Psoas muscle (tissue), 8 donors: ENCODE data around the gene GSX2. TPM values are rescaled to one million over a fixed set of nuclear protein-coding genes. Genes with fewer than 3 reads are reported as not detected.

ENCODE experiments used
- ATAC-seq, 4 donors: fragments of 200-7000 bp; cut with Tn5 transposase; one replicate each; pipeline ENCODE4 v1.9.1; 2020; ENCODE audit warnings: moderate library complexity in 3 of 4, mild to moderate bottlenecking in 2 of 4
- DNase-seq, 2 donors: peaks; one replicate each; pipeline ENCODE4 v3.0.0-alpha.2; 2020
- H3K27ac ChIP-seq: fragments of 200-600 bp; one replicate; pipeline ENCODE4 v1.8.0; 2022
- H3K27me3 ChIP-seq, 3 donors: fragments of 200-600 bp in 1 of 3; one replicate each; pipeline versions ENCODE4 v1.6.1 to v1.8.0; 2013 to 2022; ENCODE audit warnings: low read length in 2 of 3, mild to moderate bottlenecking in 2 of 3, moderate library complexity in 1 of 3; ENCODE audit not compliant: insufficient read depth in 3 of 3
- H3K36me3 ChIP-seq, 2 donors: fragments of 200-600 bp in 1 of 2; one replicate each; pipeline versions ENCODE4 v1.6.1 to v1.8.0; 2013 to 2022; ENCODE audit warnings: low read depth in 1 of 2, mild to moderate bottlenecking in 1 of 2, moderate library complexity in 1 of 2; ENCODE audit not compliant: insufficient read depth in 1 of 2
- H3K4me1 ChIP-seq: fragments of 200-600 bp; one replicate; pipeline ENCODE4 v1.8.0; 2022
- H3K4me3 ChIP-seq: fragments of 200-600 bp; one replicate; pipeline ENCODE4 v1.8.0; 2022; ENCODE audit warnings: mild to moderate bottlenecking
- H3K9me3 ChIP-seq: fragments of 200-600 bp; one replicate; pipeline ENCODE4 v1.8.0; 2022
- WGBS, 3 donors: extraction: QIAGEN DNeasy Blood & Tissue Kit; methylation state at CpG; one replicate each; pipeline versions ENCODE4 v1.1.6 to v1.1.7; 2013; 5-methylcytosine and 5-hydroxymethylcytosine counted together
- intact Hi-C, 2 donors: fragments of 100-400 bp; cut with DNase I; formaldehyde crosslinking; loops; one replicate each; pipeline versions ENCODE4 v1.11.0 to v1.14.2; 2022
- polyA plus RNA-seq, 3 donors: library from polyadenylated mRNA; stranded (reverse); fragments of 200-250 nt; gene quantifications; one replicate each; pipeline ENCODE4 v1.2.3, GENCODE V29; 2013
- total RNA-seq, 4 donors: library from RNA; stranded (reverse); fragmentation: NEBNext Ultra II Directional in 2 of 4; extraction: Animal tissue kit (Norgen Biotek cat#: 25700) in 2 of 4; gene quantifications; one replicate each; pipeline versions ENCODE4 v1.2.1 to v1.2.4, GENCODE V29; 2021 to 2023
- TF ChIP-seq, protein P1 (sequence below): fragments of 200-600 bp; IDR thresholded peaks from one replicate; pipeline ENCODE4 v1.8.0; 2022; ENCODE audit warnings: antibody characterized with exemption
- donor health status: healthy with polysubstance abuse.
- donor health status: DM: no; HTN: no; CAD: no; lungs with moderate emphysema.
- donor health status: Bipolar disorder and iron deficiency.
- donor health status: healthy.
- donor health status: DM: yes; HTN: yes; CAD: no.
- donor health status: DM: no; HTN: no; CAD: no.
- donor health status: DM: no; HTN: no; CAD: no.
- donor health status: DM: yes; HTN: yes; CAD: no.

GSX2 gene
- total and polyA plus RNA-seq, 7 donors, result not detected

DNA sequence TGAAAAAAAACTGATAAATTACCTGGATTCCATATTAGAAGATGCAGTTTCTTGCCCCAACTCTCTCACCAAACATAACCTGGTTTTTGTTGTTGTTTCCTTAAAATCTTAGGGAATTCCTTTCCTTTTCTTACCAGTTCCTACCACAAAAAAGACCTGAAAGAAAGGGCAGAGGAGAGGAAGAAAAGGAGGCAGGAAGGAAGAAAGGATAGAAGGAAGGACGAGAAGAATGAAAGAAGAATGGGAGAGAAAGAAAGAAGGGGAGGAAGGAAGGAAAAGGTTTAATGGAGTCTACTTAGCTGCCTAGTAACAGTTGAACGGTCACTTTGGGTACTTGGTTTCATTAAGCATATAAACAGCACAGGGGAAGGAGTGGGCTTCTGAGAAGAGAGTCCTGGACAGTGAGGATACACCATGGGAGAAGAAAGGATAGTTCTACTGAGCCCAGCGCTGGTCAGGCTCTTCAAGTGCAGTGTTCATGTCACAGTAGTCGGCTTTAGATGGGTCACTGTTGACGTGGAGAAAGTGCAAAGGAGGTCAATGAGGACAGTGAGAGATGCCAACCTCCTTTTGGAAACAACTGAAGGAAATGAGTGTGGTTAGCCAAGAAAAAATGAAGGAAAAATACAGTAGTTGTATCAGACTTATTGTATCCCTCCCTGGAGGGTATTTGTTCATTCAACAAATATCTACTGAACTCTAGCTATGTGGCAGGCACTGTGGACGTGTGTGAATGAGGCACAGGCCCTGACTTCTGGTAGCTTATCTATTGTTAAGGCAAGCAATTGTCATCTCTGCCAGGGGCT is 34.5 kb upstream of the GSX2 start:
- peak overlapping the region; percentile 97 for H3K4me3 ChIP-seq
- intact Hi-C loops, result no loop called here
- DNase-seq (no peak), ATAC-seq (no peak)
- no peaks in the 10 kb centered on the region for H3K9me3 ChIP-seq
- peaks cover 0 to 2% (median 0%) of the 10 kb centered on the region in 3 donors for H3K27me3 ChIP-seq
- H3K4me1 ChIP-seq, result peaks cover 38% of the 10 kb centered on the region
- 38 to 51% (median 40%) methylated on average over 6 of the region's 6 CpGs for whole genome bisulfite sequencing, 3 donors
- TF ChIP-seq, protein P1, sequence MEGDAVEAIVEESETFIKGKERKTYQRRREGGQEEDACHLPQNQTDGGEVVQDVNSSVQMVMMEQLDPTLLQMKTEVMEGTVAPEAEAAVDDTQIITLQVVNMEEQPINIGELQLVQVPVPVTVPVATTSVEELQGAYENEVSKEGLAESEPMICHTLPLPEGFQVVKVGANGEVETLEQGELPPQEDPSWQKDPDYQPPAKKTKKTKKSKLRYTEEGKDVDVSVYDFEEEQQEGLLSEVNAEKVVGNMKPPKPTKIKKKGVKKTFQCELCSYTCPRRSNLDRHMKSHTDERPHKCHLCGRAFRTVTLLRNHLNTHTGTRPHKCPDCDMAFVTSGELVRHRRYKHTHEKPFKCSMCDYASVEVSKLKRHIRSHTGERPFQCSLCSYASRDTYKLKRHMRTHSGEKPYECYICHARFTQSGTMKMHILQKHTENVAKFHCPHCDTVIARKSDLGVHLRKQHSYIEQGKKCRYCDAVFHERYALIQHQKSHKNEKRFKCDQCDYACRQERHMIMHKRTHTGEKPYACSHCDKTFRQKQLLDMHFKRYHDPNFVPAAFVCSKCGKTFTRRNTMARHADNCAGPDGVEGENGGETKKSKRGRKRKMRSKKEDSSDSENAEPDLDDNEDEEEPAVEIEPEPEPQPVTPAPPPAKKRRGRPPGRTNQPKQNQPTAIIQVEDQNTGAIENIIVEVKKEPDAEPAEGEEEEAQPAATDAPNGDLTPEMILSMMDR, result no peak
- H3K27ac ChIP-seq, result peak overlapping the region; percentile 91
- no peaks in the 10 kb centered on the region for H3K36me3 ChIP-seq

DNA sequence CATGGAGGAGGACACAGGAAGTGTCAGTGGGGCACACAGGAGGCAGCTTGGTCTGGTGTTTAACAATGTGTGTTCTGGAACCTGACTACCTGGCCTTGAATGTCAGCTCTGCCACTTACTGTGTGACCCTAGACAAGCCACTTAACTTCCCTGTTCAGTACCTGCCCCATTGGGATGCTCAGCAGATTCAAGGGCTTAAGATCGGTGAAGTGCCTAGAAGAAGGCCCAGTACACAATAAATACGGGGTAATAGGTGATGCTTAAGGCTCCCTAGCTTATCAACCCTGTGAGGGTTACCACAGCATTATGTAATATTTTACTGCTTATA is 33.9 kb upstream of the GSX2 start:
- no peaks in the 10 kb centered on the region for H3K9me3 ChIP-seq
- peaks cover 32% of the 10 kb centered on the region for H3K4me1 ChIP-seq
- intact Hi-C loops, result no loop called here
- H3K27ac ChIP-seq, result peak overlapping the region; percentile 91
- no peaks in the 10 kb centered on the region for H3K36me3 ChIP-seq
- peaks cover 0 to 2% (median 0%) of the 10 kb centered on the region in 3 donors for H3K27me3 ChIP-seq
- TF ChIP-seq, protein P1, result no peak
- WGBS, 3 donors, result 95 to 100% (median 99%) methylated on average over 2 of the region's 2 CpGs
- no peak overlapping the region for H3K4me3 ChIP-seq
- ATAC-seq (no peak), DNase-seq (no peak)

DNA sequence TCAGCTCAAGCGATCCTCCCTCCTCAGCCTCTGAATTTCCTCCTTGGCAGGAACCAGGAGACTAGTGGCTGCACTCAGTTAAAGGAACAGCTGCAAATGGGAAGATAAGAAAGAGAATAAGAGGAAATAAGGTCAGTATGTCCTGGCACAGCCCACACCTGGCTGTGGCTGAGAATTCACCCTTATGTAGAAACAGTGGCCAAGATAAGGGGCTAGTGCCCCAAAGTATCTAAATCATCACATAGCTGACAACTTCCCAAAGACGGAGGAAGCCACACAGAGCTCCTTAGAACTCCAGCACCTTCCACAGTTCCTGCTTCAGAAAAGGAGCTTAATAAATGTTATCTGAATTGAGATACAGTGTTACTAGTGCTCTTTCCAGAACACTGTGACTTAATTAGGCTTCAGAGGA is 33.2 kb upstream of the GSX2 start:
- no peaks in the 10 kb centered on the region for H3K9me3 ChIP-seq
- intact Hi-C loops, result no loop called here
- no peak overlapping the region for H3K4me3 ChIP-seq
- H3K27ac ChIP-seq, result peak overlapping the region; percentile 91
- H3K4me1 ChIP-seq, result peaks cover 25% of the 10 kb centered on the region
- no peaks in the 10 kb centered on the region for H3K36me3 ChIP-seq
- DNase-seq, result no peak
- TF ChIP-seq, protein P1, result no peak
- 46 to 66% (median 48%) methylated on average over 2 of the region's 2 CpGs for WGBS, 3 donors
- ATAC-seq, result no peak
- H3K27me3 ChIP-seq, result peaks cover 0 to 2% (median 0%) of the 10 kb centered on the region in 3 donors

DNA sequence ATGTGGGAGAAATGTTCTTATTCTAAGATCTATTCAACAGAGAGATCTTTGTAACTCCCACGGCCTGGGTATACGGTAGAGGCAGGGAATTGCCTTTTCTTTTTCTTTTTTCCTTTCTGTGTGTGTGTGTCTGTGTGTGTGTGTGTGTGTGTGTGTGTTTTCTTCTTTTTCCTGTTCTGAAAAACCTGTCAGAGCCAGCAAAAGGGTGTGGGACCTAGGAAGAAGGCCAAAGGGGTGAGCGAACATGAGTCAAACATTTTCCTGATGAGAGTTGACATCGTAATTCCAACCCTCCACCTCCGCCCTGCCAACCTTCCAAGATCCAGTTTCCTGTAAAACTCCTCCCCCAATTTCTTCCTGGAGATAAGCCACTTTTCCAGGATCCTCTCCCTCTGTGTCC is 32.8 kb upstream of the GSX2 start:
- H3K36me3 ChIP-seq, result no peaks in the 10 kb centered on the region
- ATAC-seq (no peak), DNase-seq (peak in 1 of 2 donors; percentile 40)
- TF ChIP-seq, protein P1, result no peak
- H3K4me3 ChIP-seq, result no peak overlapping the region
- 52 to 56% (median 54%) methylated on average over 5 of the region's 5 CpGs for WGBS, 3 donors
- no peaks in the 10 kb centered on the region for H3K9me3 ChIP-seq
- peak overlapping the region; percentile 91 for H3K27ac ChIP-seq
- peaks cover 0 to 2% (median 0%) of the 10 kb centered on the region in 3 donors for H3K27me3 ChIP-seq
- H3K4me1 ChIP-seq, result peaks cover 21% of the 10 kb centered on the region
- intact Hi-C loops, result no loop called here
